Measurements from ENCODE around the gene MMADHC.

MMADHC gene

GRCh38 chr2:149540138-149540537 is 47.4 kb downstream of the MMADHC start:
- Mint-ChIP-seq H3K9me3 (peaks cover 4% of the 10 kb centered on the region), H3K27ac (no peak overlapping the region), H3K36me3 (ENCODE audit: low read depth) (no peaks in the 10 kb centered on the region), H3K27me3 (ENCODE audit: low read depth, poor library complexity) (no peaks in the 10 kb centered on the region), H3K4me1 (peaks cover 7% of the 10 kb centered on the region), H3K4me3 (no peak overlapping the region)
- TF ChIP-seq CTCF (IDR thresholded peaks at IDR 0.05): no peak
- DNase-seq: no peak

DNA sequence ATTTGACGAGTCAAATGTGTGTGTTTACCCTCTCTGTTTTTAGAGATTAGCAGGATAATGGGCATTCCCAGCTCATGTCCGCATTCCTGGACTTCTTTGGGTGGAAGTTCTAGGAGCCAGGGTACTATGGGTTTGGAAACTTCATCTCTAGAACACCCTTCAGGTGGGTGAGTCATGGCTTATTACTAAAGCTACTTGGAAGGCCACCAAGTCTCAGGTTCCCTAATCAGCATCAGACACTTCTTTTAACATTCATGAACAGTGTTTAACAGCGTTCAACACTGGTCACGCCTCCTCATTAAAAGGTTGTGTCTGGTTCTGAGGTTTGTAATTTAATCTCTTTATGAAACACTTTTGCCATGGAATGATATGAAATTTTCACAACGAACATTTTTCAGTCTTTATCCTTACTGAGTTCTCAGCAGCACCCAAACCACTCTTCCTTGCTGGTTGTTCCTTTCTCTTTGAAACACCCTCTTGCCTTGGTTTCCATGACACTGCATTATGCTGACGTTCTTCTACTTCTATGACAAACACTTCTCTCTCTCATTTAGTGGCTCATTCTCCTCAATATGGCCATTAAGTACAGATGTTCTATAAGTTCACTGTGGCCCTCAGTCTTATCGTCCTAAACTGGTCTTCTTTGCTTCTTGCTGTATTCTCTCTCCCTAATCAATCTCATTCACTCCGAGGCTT is 49.3 kb downstream of the MMADHC start:
- Mint-ChIP-seq H3K27ac (no peak overlapping the region), H3K27me3 (ENCODE audit: low read depth, poor library complexity) (no peaks in the 10 kb centered on the region), H3K4me1 (peaks cover 7% of the 10 kb centered on the region), H3K4me3 (no peak overlapping the region), H3K9me3 (no peaks in the 10 kb centered on the region), H3K36me3 (ENCODE audit: low read depth) (no peaks in the 10 kb centered on the region)
- TF ChIP-seq CTCF (IDR thresholded peaks at IDR 0.05): no peak
- DNase-seq: no peak

DNA sequence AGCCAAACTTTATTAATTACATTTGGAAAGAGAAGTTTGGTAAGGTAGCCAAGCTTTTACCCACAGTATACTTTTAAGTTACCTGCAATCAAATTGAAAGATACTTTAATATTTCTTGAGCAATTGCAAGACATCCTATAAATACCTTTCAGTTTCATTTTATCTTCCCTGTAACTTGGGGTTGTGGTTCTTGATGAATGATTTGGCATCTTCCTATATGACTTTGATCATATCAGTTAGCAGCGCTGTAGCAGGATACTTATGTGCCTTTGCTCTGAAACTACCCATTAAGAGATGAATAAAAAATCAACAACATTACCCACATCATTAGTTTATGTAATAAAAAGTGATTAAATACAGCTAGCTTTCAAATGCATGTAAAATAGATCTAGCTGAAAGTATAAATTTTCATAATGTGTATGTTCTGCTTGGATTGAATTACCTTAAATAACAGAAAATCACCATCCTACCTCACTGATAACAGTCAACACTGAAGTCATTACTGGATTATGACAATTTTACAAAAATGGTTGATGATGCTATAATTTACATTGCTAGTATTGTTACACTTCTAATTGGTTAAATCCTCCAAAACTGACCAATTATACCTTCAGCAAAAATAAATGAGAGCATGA is 50.4 kb downstream of the MMADHC start:
- DNase-seq: no peak
- no peak overlapping the region for H3K27ac Mint-ChIP-seq
- H3K4me1 Mint-ChIP-seq: peaks cover 7% of the 10 kb centered on the region
- H3K36me3 Mint-ChIP-seq (ENCODE audit: low read depth): no peaks in the 10 kb centered on the region
- TF ChIP-seq CTCF (IDR thresholded peaks at IDR 0.05): no peak
- no peaks in the 10 kb centered on the region for H3K9me3 Mint-ChIP-seq
- no peaks in the 10 kb centered on the region for H3K27me3 Mint-ChIP-seq (ENCODE audit: low read depth, poor library complexity)
- H3K4me3 Mint-ChIP-seq: no peak overlapping the region

GRCh38 chr2:149536649-149537048 is 50.9 kb downstream of the MMADHC start:
- no peaks in the 10 kb centered on the region for H3K36me3 Mint-ChIP-seq (ENCODE audit: low read depth)
- no peak for DNase-seq
- no peaks in the 10 kb centered on the region for H3K9me3 Mint-ChIP-seq
- H3K4me1 Mint-ChIP-seq: peaks cover 7% of the 10 kb centered on the region
- H3K4me3 Mint-ChIP-seq: no peak overlapping the region
- no peak for TF ChIP-seq CTCF (IDR thresholded peaks at IDR 0.05)
- H3K27ac Mint-ChIP-seq: peak overlapping the region; percentile 54
- no peaks in the 10 kb centered on the region for H3K27me3 Mint-ChIP-seq (ENCODE audit: low read depth, poor library complexity)

DNA sequence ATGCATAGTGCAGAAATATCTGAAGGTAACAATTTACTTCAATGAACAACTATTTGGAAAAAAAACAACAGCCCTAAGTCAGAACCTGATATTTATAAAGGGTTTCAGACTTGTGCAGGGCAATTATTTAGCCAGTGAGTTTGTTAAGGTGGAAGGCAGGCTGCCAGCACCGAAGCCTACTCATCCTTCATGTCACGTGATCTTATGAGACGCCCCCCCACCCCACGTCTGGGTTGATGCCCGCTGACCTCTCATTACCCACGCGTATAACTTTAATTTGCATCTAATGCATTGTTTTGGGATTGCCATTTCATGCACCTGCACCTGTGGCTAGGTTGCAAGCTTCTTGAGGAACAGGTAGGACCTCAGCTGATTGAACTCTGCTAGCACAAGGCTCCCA is 52.9 kb downstream of the MMADHC start:
- Mint-ChIP-seq H3K27ac (no peak overlapping the region), H3K27me3 (ENCODE audit: low read depth, poor library complexity) (no peaks in the 10 kb centered on the region), H3K4me3 (no peak overlapping the region), H3K9me3 (no peaks in the 10 kb centered on the region), H3K4me1 (peaks cover 7% of the 10 kb centered on the region), H3K36me3 (ENCODE audit: low read depth) (no peaks in the 10 kb centered on the region)
- TF ChIP-seq CTCF (IDR thresholded peaks at IDR 0.05): no peak
- no peak for DNase-seq

- peaks cover 4% of the 10 kb centered on the region for H3K27me3 Mint-ChIP-seq (ENCODE audit: low read depth, poor library complexity)
- TF ChIP-seq CTCF (IDR thresholded peaks at IDR 0.05): no peak
These were observed 58.6 kb downstream of the MMADHC start for GRCh38 chr2:149528983-149529382.

More at GRCh38 chr2:149528983-149529382, 58.6 kb downstream of the MMADHC start:
- H3K9me3 Mint-ChIP-seq: peaks cover 5% of the 10 kb centered on the region
- H3K36me3 Mint-ChIP-seq (ENCODE audit: low read depth): no peaks in the 10 kb centered on the region
- no peak overlapping the region for H3K27ac Mint-ChIP-seq
- DNase-seq: no peak
- H3K4me1 Mint-ChIP-seq: peaks cover 5% of the 10 kb centered on the region
- no peak overlapping the region for H3K4me3 Mint-ChIP-seq
